Measurements from ENCODE around the gene C10orf62.

Gene C10orf62

GRCh38 chr10:97548828-97549455, 40.6 kb upstream of the C10orf62 start:
- no peak overlapping the region for H3K27ac ChIP-seq (ENCODE audit: low read length)
- H3K27me3 ChIP-seq (replicated peaks; ENCODE audit: insufficient read depth, low read length): no peaks in the 10 kb centered on the region
- H3K4me1 ChIP-seq (ENCODE audit: low read length): peaks cover 4% of the 10 kb centered on the region

GRCh38 chr10:97549587-97550322, 39.8 kb upstream of the C10orf62 start:
- Histone ChIP-seq H3K79me2 (ENCODE audit: low read length) (no peaks in the 10 kb centered on the region), H3K27ac (ENCODE audit: low read length) (no peak overlapping the region), H3K9me2 (replicated peaks; ENCODE audit: insufficient read depth, low read length) (no peaks in the 10 kb centered on the region), H3K4me1 (ENCODE audit: low read length) (peaks cover 7% of the 10 kb centered on the region), H3K36me3 (replicated peaks; ENCODE audit: insufficient read depth, low read length) (no peaks in the 10 kb centered on the region), H4K20me1 (ENCODE audit: insufficient read depth, low read length) (no peaks in the 10 kb centered on the region), H3K9me3 (replicated peaks; ENCODE audit: insufficient read depth, low read length) (no peaks in the 10 kb centered on the region), H3K9ac (ENCODE audit: low read length) (no peak overlapping the region), H3K27me3 (replicated peaks; ENCODE audit: insufficient read depth, low read length) (no peaks in the 10 kb centered on the region), H2AFZ (ENCODE audit: low read length) (no peak overlapping the region), H3K4me2 (ENCODE audit: low read depth, low read length) (no peak overlapping the region), H3K4me3 (ENCODE audit: low read length) (no peak overlapping the region), H3F3A (ENCODE audit: insufficient read depth, low read length) (no peaks in the 10 kb centered on the region)
- TF ChIP-seq EZH2 (optimal IDR thresholded peaks at IDR 0.05; ENCODE audit: low read depth, low read length): no peak
- TF ChIP-seq EZH2phosphoT487 (IDR thresholded peaks at IDR 0.05; ENCODE audit: low read length): no peak
- TF ChIP-seq CTCF (IDR thresholded peaks at IDR 0.05; ENCODE audit: low read length): no peak
- no peak for DNase-seq

More at GRCh38 chr10:97548828-97549455, 40.6 kb upstream of the C10orf62 start:
- no peak for TF ChIP-seq EZH2 (optimal IDR thresholded peaks at IDR 0.05; ENCODE audit: low read depth, low read length)
- no peak for TF ChIP-seq EZH2phosphoT487 (IDR thresholded peaks at IDR 0.05; ENCODE audit: low read length)
- TF ChIP-seq CTCF (IDR thresholded peaks at IDR 0.05; ENCODE audit: low read length): no peak
- Histone ChIP-seq H3K4me3 (ENCODE audit: low read length) (no peak overlapping the region), H3K9me3 (replicated peaks; ENCODE audit: insufficient read depth, low read length) (no peaks in the 10 kb centered on the region), H3K9me2 (replicated peaks; ENCODE audit: insufficient read depth, low read length) (no peaks in the 10 kb centered on the region), H3K36me3 (replicated peaks; ENCODE audit: insufficient read depth, low read length) (no peaks in the 10 kb centered on the region), H3F3A (ENCODE audit: insufficient read depth, low read length) (no peaks in the 10 kb centered on the region), H3K4me2 (ENCODE audit: low read depth, low read length) (no peak overlapping the region), H3K79me2 (ENCODE audit: low read length) (no peaks in the 10 kb centered on the region), H2AFZ (ENCODE audit: low read length) (no peak overlapping the region), H4K20me1 (ENCODE audit: insufficient read depth, low read length) (no peaks in the 10 kb centered on the region), H3K9ac (ENCODE audit: low read length) (no peak overlapping the region)
- no peak for DNase-seq

- Histone ChIP-seq H3K79me2 (ENCODE audit: low read length) (no peaks in the 10 kb centered on the region), H3K4me1 (ENCODE audit: low read length) (peaks cover 12% of the 10 kb centered on the region), H3K9me2 (replicated peaks; ENCODE audit: insufficient read depth, low read length) (no peaks in the 10 kb centered on the region), H3K4me3 (ENCODE audit: low read length) (no peak overlapping the region), H2AFZ (ENCODE audit: low read length) (no peak overlapping the region), H3K9me3 (replicated peaks; ENCODE audit: insufficient read depth, low read length) (no peaks in the 10 kb centered on the region), H3K27me3 (replicated peaks; ENCODE audit: insufficient read depth, low read length) (no peaks in the 10 kb centered on the region), H3K9ac (ENCODE audit: low read length) (no peak overlapping the region), H3K4me2 (ENCODE audit: low read depth, low read length) (no peak overlapping the region), H3K27ac (ENCODE audit: low read length) (no peak overlapping the region), H3F3A (ENCODE audit: insufficient read depth, low read length) (no peaks in the 10 kb centered on the region), H4K20me1 (ENCODE audit: insufficient read depth, low read length) (no peaks in the 10 kb centered on the region), H3K36me3 (replicated peaks; ENCODE audit: insufficient read depth, low read length) (no peaks in the 10 kb centered on the region)
- no peak for TF ChIP-seq EZH2phosphoT487 (IDR thresholded peaks at IDR 0.05; ENCODE audit: low read length)
- no peak for TF ChIP-seq CTCF (IDR thresholded peaks at IDR 0.05; ENCODE audit: low read length)
- no peak for TF ChIP-seq EZH2 (optimal IDR thresholded peaks at IDR 0.05; ENCODE audit: low read depth, low read length)
- DNase-seq: no peak
Measured at GRCh38 chr10:97550336-97551149, 39.0 kb upstream of the C10orf62 start.

Data from MM.1S (cell line).